DOHH2 (cell line): Measurements from ENCODE around the gene L1CAM.

ENCODE experiments used
- EZH2phosphoT487 ChIP-seq: fragments of 200-600 bp; sonication (generic); IDR thresholded peaks from 2 replicates; pipeline ENCODE4 v1.6.1; 2017; ENCODE audit warnings: borderline replicate concordance, mild to moderate bottlenecking, antibody characterized with exemption, low read length, moderate library complexity, mixed read lengths
- TF ChIP-seq, protein P1 (sequence below): fragments of 200-600 bp; sonication (generic); IDR thresholded peaks from one replicate; pipeline ENCODE4 v1.5.1; 2014; ENCODE audit warnings: antibody characterized with exemption, mild to moderate bottlenecking, low read depth, low read length; ENCODE audit not compliant: poor library complexity, severe bottlenecking

DNA sequence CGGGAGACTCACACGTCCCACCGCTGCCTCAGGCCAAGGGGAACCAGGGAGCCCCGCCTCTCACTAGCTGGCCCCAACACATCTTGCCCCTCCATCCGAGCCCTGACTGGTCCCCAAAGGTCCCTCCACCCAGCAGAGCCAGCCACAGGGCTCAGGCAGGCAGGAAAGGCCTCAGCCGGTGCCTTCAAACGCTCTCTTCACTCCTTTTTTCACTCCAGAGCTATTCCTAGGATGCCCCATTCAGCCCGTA is 41.6 kb upstream of the L1CAM start:
- TF ChIP-seq, protein P1, sequence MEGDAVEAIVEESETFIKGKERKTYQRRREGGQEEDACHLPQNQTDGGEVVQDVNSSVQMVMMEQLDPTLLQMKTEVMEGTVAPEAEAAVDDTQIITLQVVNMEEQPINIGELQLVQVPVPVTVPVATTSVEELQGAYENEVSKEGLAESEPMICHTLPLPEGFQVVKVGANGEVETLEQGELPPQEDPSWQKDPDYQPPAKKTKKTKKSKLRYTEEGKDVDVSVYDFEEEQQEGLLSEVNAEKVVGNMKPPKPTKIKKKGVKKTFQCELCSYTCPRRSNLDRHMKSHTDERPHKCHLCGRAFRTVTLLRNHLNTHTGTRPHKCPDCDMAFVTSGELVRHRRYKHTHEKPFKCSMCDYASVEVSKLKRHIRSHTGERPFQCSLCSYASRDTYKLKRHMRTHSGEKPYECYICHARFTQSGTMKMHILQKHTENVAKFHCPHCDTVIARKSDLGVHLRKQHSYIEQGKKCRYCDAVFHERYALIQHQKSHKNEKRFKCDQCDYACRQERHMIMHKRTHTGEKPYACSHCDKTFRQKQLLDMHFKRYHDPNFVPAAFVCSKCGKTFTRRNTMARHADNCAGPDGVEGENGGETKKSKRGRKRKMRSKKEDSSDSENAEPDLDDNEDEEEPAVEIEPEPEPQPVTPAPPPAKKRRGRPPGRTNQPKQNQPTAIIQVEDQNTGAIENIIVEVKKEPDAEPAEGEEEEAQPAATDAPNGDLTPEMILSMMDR = no peak
- TF ChIP-seq EZH2phosphoT487 = no peak
